Subcutaneous preadipocyte (primary cell): ENCODE data around the gene SLC15A1. TPM values are rescaled to one million over a fixed set of nuclear protein-coding genes. Genes with fewer than 3 reads are reported as not detected.

Source experiments
- small RNA-seq: library from RNA; depleted of rRNA; stranded (forward); fragments of <200 nt; gene quantifications from one replicate; pipeline ENCODE3, GENCODE V24; 2012
- total RNA-seq: library from RNA; depleted of rRNA; stranded (reverse); fragments of >200 nt; gene quantifications from 2 replicates; pipeline ENCODE4 v1.2.3, GENCODE V29; 2012

The SLC15A1 gene, protein sequence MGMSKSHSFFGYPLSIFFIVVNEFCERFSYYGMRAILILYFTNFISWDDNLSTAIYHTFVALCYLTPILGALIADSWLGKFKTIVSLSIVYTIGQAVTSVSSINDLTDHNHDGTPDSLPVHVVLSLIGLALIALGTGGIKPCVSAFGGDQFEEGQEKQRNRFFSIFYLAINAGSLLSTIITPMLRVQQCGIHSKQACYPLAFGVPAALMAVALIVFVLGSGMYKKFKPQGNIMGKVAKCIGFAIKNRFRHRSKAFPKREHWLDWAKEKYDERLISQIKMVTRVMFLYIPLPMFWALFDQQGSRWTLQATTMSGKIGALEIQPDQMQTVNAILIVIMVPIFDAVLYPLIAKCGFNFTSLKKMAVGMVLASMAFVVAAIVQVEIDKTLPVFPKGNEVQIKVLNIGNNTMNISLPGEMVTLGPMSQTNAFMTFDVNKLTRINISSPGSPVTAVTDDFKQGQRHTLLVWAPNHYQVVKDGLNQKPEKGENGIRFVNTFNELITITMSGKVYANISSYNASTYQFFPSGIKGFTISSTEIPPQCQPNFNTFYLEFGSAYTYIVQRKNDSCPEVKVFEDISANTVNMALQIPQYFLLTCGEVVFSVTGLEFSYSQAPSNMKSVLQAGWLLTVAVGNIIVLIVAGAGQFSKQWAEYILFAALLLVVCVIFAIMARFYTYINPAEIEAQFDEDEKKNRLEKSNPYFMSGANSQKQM
- not detected in 2 replicates for total RNA-seq

GRCh38 chr13:98752467-98753290, at the start of gene SLC15A1:
Gene SLC15A1 (minus strand): TSS chr13:98752672. CDS start chr13:98752598, 74 bp downstream.

Small RNA genes lying within 50 kb of the gene (small RNA-seq; reads per million reads assigned to genes)
- gene RN7SL60P = not detected

Other genes with a start within 250 kb of the SLC15A1 start
- gene STK24, start 175.6 kb downstream of the SLC15A1 start, total RNA-seq = 43.7 and 71.9 TPM in 2 replicates
- gene DOCK9, start 225.4 kb upstream of the SLC15A1 start, total RNA-seq = 18.0 and 18.6 TPM in 2 replicates